HG02798 (cell line): Measurements from ENCODE around the gene ZBTB8B.
"Not testable (repeated sequence)": the region's sequence is repeated elsewhere in the genome, so short reads cannot be mapped to it uniquely, and the experiment has no call there.

Source experiments
- ATAC-seq: cut with Tn5 transposase; IDR thresholded peaks from one replicate; pipeline ENCODE4 v1.9.1; 2021; ENCODE audit warnings: mild to moderate bottlenecking; ENCODE audit not compliant: unreplicated experiment, poor library complexity

The ZBTB8B gene

GRCh38 chr1:32468791-32469190, 3.9 kb downstream of the ZBTB8B start:
- no peak for ATAC-seq

- no peak for ATAC-seq
These were observed 5.6 kb downstream of the ZBTB8B start for GRCh38 chr1:32470431-32470830.

- ATAC-seq, result no peak
These were observed 6.3 kb downstream of the ZBTB8B start for GRCh38 chr1:32470991-32471694.

GRCh38 chr1:32471695-32472362, 7.0 kb downstream of the ZBTB8B start:
- ATAC-seq, result no peak

- not testable (repeated sequence) for ATAC-seq
These were observed 8.1 kb downstream of the ZBTB8B start for GRCh38 chr1:32472966-32473365.

GRCh38 chr1:32474954-32475353, 10.1 kb downstream of the ZBTB8B start:
- no peak for ATAC-seq

GRCh38 chr1:32480003-32480402, 15.1 kb downstream of the ZBTB8B start:
- ATAC-seq, result no peak

- no peak for ATAC-seq
These were observed 15.9 kb downstream of the ZBTB8B start for GRCh38 chr1:32480761-32481160.

GRCh38 chr1:32481788-32482187, 16.9 kb downstream of the ZBTB8B start:
- ATAC-seq, result not testable (repeated sequence)

- no peak for ATAC-seq
These were observed 20.8 kb downstream of the ZBTB8B start for GRCh38 chr1:32485554-32486255.

- ATAC-seq, result no peak
These were observed 21.7 kb downstream of the ZBTB8B start for GRCh38 chr1:32486463-32487113.

GRCh38 chr1:32487182-32487581, 22.3 kb downstream of the ZBTB8B start:
- ATAC-seq, result no peak

GRCh38 chr1:32489774-32490454, 25.0 kb downstream of the ZBTB8B start:
- no peak for ATAC-seq

GRCh38 chr1:32491386-32491785, 26.5 kb downstream of the ZBTB8B start:
- ATAC-seq, result no peak

GRCh38 chr1:32494196-32494595, 29.3 kb downstream of the ZBTB8B start:
- no peak for ATAC-seq

GRCh38 chr1:32494711-32495337, 30.0 kb downstream of the ZBTB8B start:
- ATAC-seq, result no peak

GRCh38 chr1:32496127-32496526, 31.3 kb downstream of the ZBTB8B start:
- ATAC-seq, result no peak

GRCh38 chr1:32498751-32499150, 33.9 kb downstream of the ZBTB8B start:
- no peak for ATAC-seq

GRCh38 chr1:32500387-32501209, 35.7 kb downstream of the ZBTB8B start:
- ATAC-seq, result peak; percentile 62
